ENCODE data around the gene DPYSL4. TPM values are rescaled to one million over a fixed set of nuclear protein-coding genes. Genes with fewer than 3 reads are reported as not detected.

Gene DPYSL4
- total and polyA plus RNA-seq, 2 of the 4 experiments (the other 2 are of a cell fraction) = 8.1 to 30.5 TPM

GRCh38 chr10:132205650-132206376, 19.1 kb downstream of the DPYSL4 start:
- Histone ChIP-seq H2AK5ac (ENCODE audit: low read depth, low read length) (no peak overlapping the region), H2BK20ac (ENCODE audit: low read depth, low read length) (no peak overlapping the region), H4K5ac (ENCODE audit: low read depth, low read length) (no peak overlapping the region), H2AFZ (replicated peaks; ENCODE audit: low read length, poor library complexity) (no peak overlapping the region), H3K9me3 (ENCODE audit: control insufficient read depth, insufficient read depth, low read length) (no peaks in the 10 kb centered on the region), H3K18ac (ENCODE audit: low read depth, low read length) (no peak overlapping the region), H3K36me3 (ENCODE audit: control insufficient read depth, insufficient read depth, low read length) (peaks cover 14% of the 10 kb centered on the region), H3K4ac (ENCODE audit: low read depth, low read length) (no peak overlapping the region), H4K20me1 (ENCODE audit: insufficient read depth, low read length) (no peaks in the 10 kb centered on the region), H3K23ac (ENCODE audit: low read depth, low read length) (no peak overlapping the region), H3K4me3 (ENCODE audit: insufficient read depth, low read depth, low read length) (no peak overlapping the region), H3K14ac (replicated peaks; ENCODE audit: low read depth, low read length) (no peak overlapping the region), H2BK5ac (ENCODE audit: low read depth, low read length, poor library complexity, severe bottlenecking) (no peak overlapping the region), H4K91ac (ENCODE audit: insufficient read depth, low read depth, low read length) (no peak overlapping the region), H3K27ac (ENCODE audit: insufficient read depth, low read length) (no peak overlapping the region), H3K4me1 (ENCODE audit: control insufficient read depth, insufficient read depth, low read length) (no peaks in the 10 kb centered on the region), H2BK15ac (ENCODE audit: low read depth, low read length) (no peak overlapping the region), H3K9ac (ENCODE audit: low read depth, low read length) (no peak overlapping the region), H3K9me1 (ENCODE audit: insufficient read depth, low read length) (no peaks in the 10 kb centered on the region; the same call in 1 of the 2 replicates), H2AK9ac (replicated peaks; ENCODE audit: low read depth, low read length, poor library complexity) (no peak overlapping the region), H3K27me3 (ENCODE audit: control insufficient read depth, insufficient read depth, low read length) (no peaks in the 10 kb centered on the region), H3K56ac (ENCODE audit: extremely low read depth, insufficient read depth, low read length) (no peak overlapping the region), H3K79me1 (ENCODE audit: low read depth in 1 of 2, low read length in 2 of 2) (no peaks in the 10 kb centered on the region), H3K4me2 (ENCODE audit: low read depth, low read length) (no peak overlapping the region), H2BK120ac (ENCODE audit: low read depth, low read length) (no peak overlapping the region), H4K8ac (ENCODE audit: low read depth in 2 of 2, low read length in 2 of 2) (no peak overlapping the region)
- in situ Hi-C loops (cut with MboI; ENCODE audit: low sequenced_read_pairs) (no loop called here), intact Hi-C loops (cut with micrococcal nuclease) (no loop called here), dilution Hi-C loops (cut with HindIII; ENCODE audit: low sequenced_read_pairs, unreplicated experiment) (no loop called here)
- no peak for TF ChIP-seq RCOR1 (IDR thresholded peaks at IDR 0.05; ENCODE audit: insufficient replicate concordance, low read length)
- no peak for TF ChIP-seq CHD1 (IDR thresholded peaks at IDR 0.05; ENCODE audit: low read depth, low read length)
- no peak for TF ChIP-seq POLR2A (IDR thresholded peaks at IDR 0.05; ENCODE audit: low read depth, low read length)
- ChIA-PET CTCF (no interaction called here), POLR2A (ENCODE audit: unreplicated experiment) (no interaction called here)
- DNase-seq (no peak), ATAC-seq (ENCODE audit: low read depth) (no peak)
- no TSS peak for BruUV-seq (replicated peaks)
- WGBS, 2 experiments (ENCODE audit: extremely low coverage in 2 of 2, insufficient read length in 1 of 2) = 90% methylated on average over 17 of the region's 37 CpGs; no CpG with 5 or more reads in 1 of the 2 experiments

Measured in IMR-90 (cell line).